Stimulated activated CD4-positive, alpha-beta T cell treated with anti-CD3 and anti-CD28 coated beads, Interleukin-15, amount 100 ng/mL, for 48 hours (primary cell): ENCODE measurements around the gene SSRP1.
A peak's percentile ranks its signal among the peaks of the same experiment; 100 is the strongest.
"Not testable (repeated sequence)": the region's sequence is repeated elsewhere in the genome, so short reads cannot be mapped to it uniquely, and the experiment has no call there.

Experiments
- DNase-seq, 2 donors: peaks; one replicate each; pipeline ENCODE4 v3.0.0-alpha.2; 2020; ENCODE audit warnings: low read depth in 2 of 2

Gene SSRP1

GRCh38 chr11:57301711-57302423 is 33.8 kb downstream of the SSRP1 start:
- no peak for DNase-seq

GRCh38 chr11:57300785-57301184 is 34.9 kb downstream of the SSRP1 start:
- no peak for DNase-seq

- DNase-seq, result no peak
Observed at GRCh38 chr11:57299150-57299737, 36.4 kb downstream of the SSRP1 start.

- no peak for DNase-seq
Observed at GRCh38 chr11:57297221-57297620, 38.5 kb downstream of the SSRP1 start.

GRCh38 chr11:57296205-57296604 is 39.5 kb downstream of the SSRP1 start:
- DNase-seq, result not testable (repeated sequence)

GRCh38 chr11:57294225-57295131 is 41.2 kb downstream of the SSRP1 start:
- no peak for DNase-seq

GRCh38 chr11:57290288-57290687 is 45.4 kb downstream of the SSRP1 start:
- no peak for DNase-seq

- DNase-seq, result no peak
Observed at GRCh38 chr11:57288771-57289579, 46.7 kb downstream of the SSRP1 start.

- DNase-seq, result no peak
Observed at GRCh38 chr11:57287884-57288283, 47.8 kb downstream of the SSRP1 start.

- DNase-seq, result no peak
Observed at GRCh38 chr11:57283231-57283990, 52.3 kb downstream of the SSRP1 start.

- DNase-seq, result not testable (repeated sequence)
Observed at GRCh38 chr11:57281546-57281945, 54.1 kb downstream of the SSRP1 start.

- no peak for DNase-seq
Observed at GRCh38 chr11:57279116-57279515, 56.6 kb downstream of the SSRP1 start.

- DNase-seq, result no peak
Observed at GRCh38 chr11:57278721-57279095, 57.0 kb downstream of the SSRP1 start.

GRCh38 chr11:57277845-57278720 is 57.6 kb downstream of the SSRP1 start:
- DNase-seq, result peak; percentile 5 to 16

GRCh38 chr11:57276971-57277675 is 58.6 kb downstream of the SSRP1 start:
- DNase-seq, result no peak

GRCh38 chr11:57276169-57276970 is 59.3 kb downstream of the SSRP1 start:
- DNase-seq, result no peak
